Testis (tissue), 2 donors: ENCODE measurements around the gene ALDH1L1.

Experiments used
- CTCF ChIP-seq, 3 experiments: fragments of 450-650 bp in 2 of 3; fragments of 200-600 bp in 1 of 3; sonication (generic) in 1 of 3; IDR thresholded peaks; one replicate each; pipeline ENCODE4 v1.5.1; 2016 to 2019; ENCODE audit warnings: antibody characterized with exemption in 3 of 3, mild to moderate bottlenecking in 2 of 3, moderate library complexity in 1 of 3
- POLR2A ChIP-seq: fragments of 450-650 bp; IDR thresholded peaks from one replicate; pipeline ENCODE4 v1.6.1; 2017; ENCODE audit warnings: antibody characterized with exemption, mild to moderate bottlenecking, moderate library complexity

GRCh38 chr3:126113238-126113555, 67.2 kb downstream of the ALDH1L1 start:
- no peak for TF ChIP-seq CTCF (IDR thresholded peaks at IDR 0.05)
- TF ChIP-seq POLR2A: no peak
